Ishikawa (cell line): ENCODE results near the gene SMOC1.

ENCODE experiments used
- CEBPB ChIP-seq: IDR thresholded peaks from 2 replicates; pipeline ENCODE4 v1.6.1; 2012
- CREB1 ChIP-seq: IDR thresholded peaks from 2 replicates; pipeline ENCODE4 v1.6.1; 2012; ENCODE audit warnings: low read depth
- EGR1 ChIP-seq: IDR thresholded peaks from 2 replicates; pipeline ENCODE4 v1.6.1; 2012
- EP300 ChIP-seq: IDR thresholded peaks from 2 replicates; pipeline ENCODE4 v1.6.1; 2012; ENCODE audit warnings: borderline replicate concordance
- FOXM1 ChIP-seq: IDR thresholded peaks from 2 replicates; pipeline ENCODE4 v1.6.1; 2012; ENCODE audit warnings: low read depth, borderline replicate concordance
- NFIC ChIP-seq: IDR thresholded peaks from 2 replicates; pipeline ENCODE4 v1.6.1; 2012
- RAD21 ChIP-seq: IDR thresholded peaks from 2 replicates; pipeline ENCODE4 v1.6.1; 2012; ENCODE audit warnings: low read depth
- REST ChIP-seq: IDR thresholded peaks from 2 replicates; pipeline ENCODE4 v1.6.1; 2012; ENCODE audit warnings: low read depth, mild to moderate bottlenecking
- TAF1 ChIP-seq: IDR thresholded peaks from 2 replicates; pipeline ENCODE4 v1.6.1; 2012; ENCODE audit warnings: low read depth, mild to moderate bottlenecking
- TCF12 ChIP-seq: IDR thresholded peaks from 2 replicates; pipeline ENCODE4 v1.6.1; 2012; ENCODE audit warnings: low read depth
- TEAD4 ChIP-seq: IDR thresholded peaks from 2 replicates; pipeline ENCODE4 v1.6.1; 2012
- USF1 ChIP-seq: IDR thresholded peaks from 2 replicates; pipeline ENCODE4 v1.6.1; 2012
- YY1 ChIP-seq: IDR thresholded peaks from 2 replicates; pipeline ENCODE4 v1.6.1; 2012; ENCODE audit warnings: low read depth
- ZBTB7A ChIP-seq: IDR thresholded peaks from 2 replicates; pipeline ENCODE4 v1.6.1; 2012; ENCODE audit warnings: low read depth
- TF ChIP-seq, protein P1 (sequence below): IDR thresholded peaks from 2 replicates; pipeline ENCODE4 v1.6.1; 2012

SMOC1 gene

GRCh38 chr14:69959136-69959535, 79.9 kb downstream of the SMOC1 start:
- TF ChIP-seq USF1, result no peak
- TF ChIP-seq TCF12, result no peak
- no peak for TF ChIP-seq CREB1
- TF ChIP-seq TEAD4, result no peak
- TF ChIP-seq CEBPB, result no peak
- no peak for TF ChIP-seq REST
- no peak for TF ChIP-seq EP300
- TF ChIP-seq FOXM1, result no peak
- TF ChIP-seq, protein P1, sequence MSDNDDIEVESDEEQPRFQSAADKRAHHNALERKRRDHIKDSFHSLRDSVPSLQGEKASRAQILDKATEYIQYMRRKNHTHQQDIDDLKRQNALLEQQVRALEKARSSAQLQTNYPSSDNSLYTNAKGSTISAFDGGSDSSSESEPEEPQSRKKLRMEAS, result no peak
- no peak for TF ChIP-seq RAD21
- no peak for TF ChIP-seq YY1

DNA sequence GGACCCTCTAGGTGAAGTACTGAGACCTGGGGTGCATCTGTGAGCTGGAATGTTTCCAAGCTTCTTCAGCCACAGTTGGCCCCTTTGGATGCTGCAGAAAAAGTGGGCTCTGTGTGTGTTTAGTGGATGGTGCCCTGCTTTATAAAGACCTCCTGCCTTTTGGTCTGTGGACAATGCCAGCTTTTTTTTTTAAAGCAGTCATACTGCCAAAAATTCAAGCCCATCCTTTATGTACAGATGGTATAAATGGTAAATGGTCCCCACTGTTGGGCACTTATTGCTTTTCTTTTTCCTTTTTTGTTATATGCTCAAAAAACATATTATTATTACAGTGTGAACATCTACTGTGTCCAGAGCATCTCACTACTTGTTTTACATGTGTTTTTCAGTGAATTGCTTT, 81.1 kb downstream of the SMOC1 start:
- no peak for TF ChIP-seq TAF1
- TF ChIP-seq CREB1, result no peak
- TF ChIP-seq, protein P1, result no peak
- TF ChIP-seq REST, result no peak
- no peak for TF ChIP-seq RAD21
- no peak for TF ChIP-seq FOXM1

DNA sequence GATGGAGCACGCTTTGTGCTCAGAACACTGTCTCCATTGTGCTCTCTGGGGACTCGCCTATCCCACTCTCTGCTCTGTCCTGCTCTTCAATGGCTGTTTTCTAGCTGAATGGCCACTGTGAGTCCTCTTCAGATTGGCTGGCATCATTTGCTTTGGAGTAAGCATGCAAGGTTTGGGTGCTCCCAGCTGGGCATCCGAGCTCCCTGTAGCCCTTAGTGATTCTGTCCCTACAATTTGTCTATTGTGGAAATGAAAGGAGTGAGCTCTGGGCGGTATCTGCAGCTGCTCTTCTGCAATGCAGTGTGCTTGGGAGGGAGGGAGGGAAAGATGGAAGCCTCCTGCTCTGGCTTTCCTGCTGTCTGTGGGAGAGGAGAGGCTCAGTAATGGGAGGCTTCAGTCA, 84.8 kb downstream of the SMOC1 start:
- no peak for TF ChIP-seq CEBPB
- TF ChIP-seq NFIC, result no peak
- no peak for TF ChIP-seq REST
- no peak for TF ChIP-seq RAD21
- no peak for TF ChIP-seq EP300
- no peak for TF ChIP-seq YY1
- no peak for TF ChIP-seq EGR1
- TF ChIP-seq TEAD4, result no peak
- TF ChIP-seq TAF1, result no peak
- TF ChIP-seq, protein P1, result no peak
- TF ChIP-seq CREB1, result no peak
- no peak for TF ChIP-seq USF1
- no peak for TF ChIP-seq ZBTB7A
- no peak for TF ChIP-seq TCF12
- no peak for TF ChIP-seq FOXM1

DNA sequence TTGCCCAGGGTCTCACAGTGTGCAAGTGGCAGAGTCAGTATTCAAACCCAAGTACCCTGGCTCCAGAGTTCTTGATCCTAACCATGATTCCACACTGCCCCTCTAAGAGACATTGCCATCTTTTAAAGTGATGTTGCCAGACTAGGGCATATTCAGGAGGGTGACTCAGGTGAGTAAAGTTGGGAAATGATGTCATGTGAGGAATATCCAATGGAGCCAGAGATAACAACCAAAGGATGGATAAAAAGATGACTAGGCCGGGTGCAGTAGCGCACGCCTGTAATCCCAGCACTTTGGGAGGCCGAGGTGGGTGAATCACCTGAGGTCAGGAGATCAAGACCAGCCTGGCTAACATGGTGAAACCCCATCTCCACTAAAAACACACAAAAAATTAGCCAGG, 85.6 kb downstream of the SMOC1 start:
- TF ChIP-seq RAD21 (no peak), EGR1 (no peak), ZBTB7A (no peak), TAF1 (no peak), TCF12 (no peak)
- TF ChIP-seq, protein P1, result no peak

GRCh38 chr14:69968132-69968531, 88.9 kb downstream of the SMOC1 start:
- TF ChIP-seq TCF12, result no peak
